ENCODE data around the gene TRIM4.
A peak's percentile ranks its signal among the peaks of the same experiment; 100 is the strongest.
"Not testable (repeated sequence)": the region's sequence is repeated elsewhere in the genome, so short reads cannot be mapped to it uniquely, and the experiment has no call there.

TRIM4 gene

GRCh38 chr7:99897322-99898022 lies 21.9 kb downstream of the TRIM4 start:
- DNase-seq, result no peak
- TF ChIP-seq POLR2A (IDR thresholded peaks at IDR 0.05; ENCODE audit: low read length) (no peak), GATA1 (IDR thresholded peaks at IDR 0.05; ENCODE audit: low read depth, low read length) (no peak)

GRCh38 chr7:99894738-99895137 lies 24.6 kb downstream of the TRIM4 start:
- no peak for TF ChIP-seq POLR2A (IDR thresholded peaks at IDR 0.05; ENCODE audit: low read length)
- no peak for TF ChIP-seq GATA1 (IDR thresholded peaks at IDR 0.05; ENCODE audit: low read depth, low read length)
- DNase-seq, result no peak

- TF ChIP-seq GATA1 (IDR thresholded peaks at IDR 0.05; ENCODE audit: low read depth, low read length), result no peak
- TF ChIP-seq POLR2A (IDR thresholded peaks at IDR 0.05; ENCODE audit: low read length), result no peak
These were observed 26.1 kb downstream of the TRIM4 start for GRCh38 chr7:99893280-99893679.

DNA sequence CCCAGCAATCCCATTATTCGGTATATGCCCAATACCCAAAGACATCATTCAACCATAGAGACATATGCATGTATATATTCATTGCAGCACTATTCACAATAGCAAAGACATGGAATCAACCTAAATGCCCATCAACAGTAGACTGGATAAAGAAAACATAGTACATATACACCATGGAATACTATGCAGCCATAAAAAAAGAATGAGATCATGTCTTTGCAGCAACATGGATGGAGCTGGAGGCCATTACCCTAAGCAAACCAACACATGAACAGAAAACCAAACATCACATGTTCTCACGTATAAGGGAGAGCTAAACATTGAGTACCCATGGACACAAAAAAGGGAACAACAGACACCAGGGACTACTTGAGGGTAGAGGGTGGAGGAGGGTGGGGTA lies 29.0 kb downstream of the TRIM4 start:
- DNase-seq, result not testable (repeated sequence)

More at GRCh38 chr7:99893280-99893679, 26.1 kb downstream of the TRIM4 start:
- DNase-seq, result no peak

DNA sequence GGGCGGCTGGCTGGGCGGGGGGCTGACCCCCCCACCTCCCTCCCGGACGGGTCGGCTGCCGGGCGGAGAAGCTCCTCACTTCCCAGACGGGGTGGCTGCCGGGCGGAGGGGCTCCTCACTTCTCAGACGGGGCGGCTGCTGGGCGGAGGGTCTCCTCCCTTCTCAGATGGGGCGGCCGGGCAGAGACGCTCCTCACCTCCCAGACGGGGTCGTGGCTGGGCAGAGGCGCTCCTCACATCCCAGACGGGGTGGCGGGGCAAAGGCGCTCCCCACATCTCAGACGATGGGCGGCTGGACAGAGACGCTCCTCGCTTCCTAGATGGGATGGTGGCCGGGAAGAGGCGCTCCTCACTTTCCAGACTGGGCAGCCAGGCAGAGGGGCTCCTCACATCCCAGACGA lies 31.0 kb downstream of the TRIM4 start:
- DNase-seq, result not testable (repeated sequence)

- TF ChIP-seq POLR2A (IDR thresholded peaks at IDR 0.05; ENCODE audit: low read length) (no peak), GATA1 (IDR thresholded peaks at IDR 0.05; ENCODE audit: low read depth, low read length) (no peak)
- no peak for DNase-seq
These were observed 38.0 kb downstream of the TRIM4 start for GRCh38 chr7:99881370-99881769.

GRCh38 chr7:99876933-99877332 lies 42.4 kb downstream of the TRIM4 start, which contains the start of gene OR2AE1:
TSS of gene OR2AE1 (minus strand) at chr7:99877033. CDS start at chr7:99877033, 0 bp downstream.
- TF ChIP-seq GATA1 (IDR thresholded peaks at IDR 0.05; ENCODE audit: low read depth, low read length), result no peak
- TF ChIP-seq POLR2A (IDR thresholded peaks at IDR 0.05; ENCODE audit: low read length), result no peak
- no peak for DNase-seq

DNA sequence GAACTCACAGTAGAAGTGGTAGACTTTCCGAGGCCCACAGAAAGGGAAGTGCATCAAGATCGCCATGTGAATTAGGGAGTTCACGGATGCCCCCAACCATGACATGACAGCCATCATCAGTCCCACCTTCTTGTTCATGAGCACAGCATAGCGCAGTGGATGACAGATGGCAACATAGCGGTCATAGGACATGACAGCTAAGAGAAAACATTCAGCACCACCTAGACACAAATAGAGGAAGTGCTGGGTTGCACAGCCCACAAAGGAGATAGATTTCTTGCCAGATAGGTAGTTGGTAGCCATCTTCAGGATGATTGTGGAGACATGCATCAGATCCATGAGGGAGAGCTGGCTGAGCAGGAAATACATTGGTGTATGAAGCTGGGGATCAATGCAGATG lies 42.8 kb downstream of the TRIM4 start:
- TF ChIP-seq GATA1 (IDR thresholded peaks at IDR 0.05; ENCODE audit: low read depth, low read length), result no peak
- no peak for TF ChIP-seq POLR2A (IDR thresholded peaks at IDR 0.05; ENCODE audit: low read length)

GRCh38 chr7:99868246-99868645 lies 51.1 kb downstream of the TRIM4 start:
- TF ChIP-seq POLR2A (IDR thresholded peaks at IDR 0.05; ENCODE audit: low read length) (no peak), GATA1 (IDR thresholded peaks at IDR 0.05; ENCODE audit: low read depth, low read length) (no peak)
- no peak for DNase-seq

More for the DNA sequence above, 42.8 kb downstream of the TRIM4 start:
- peak; percentile 6 to 12 for DNase-seq

- not testable (repeated sequence) for DNase-seq
These were observed 51.9 kb downstream of the TRIM4 start for GRCh38 chr7:99867477-99867876.

DNA sequence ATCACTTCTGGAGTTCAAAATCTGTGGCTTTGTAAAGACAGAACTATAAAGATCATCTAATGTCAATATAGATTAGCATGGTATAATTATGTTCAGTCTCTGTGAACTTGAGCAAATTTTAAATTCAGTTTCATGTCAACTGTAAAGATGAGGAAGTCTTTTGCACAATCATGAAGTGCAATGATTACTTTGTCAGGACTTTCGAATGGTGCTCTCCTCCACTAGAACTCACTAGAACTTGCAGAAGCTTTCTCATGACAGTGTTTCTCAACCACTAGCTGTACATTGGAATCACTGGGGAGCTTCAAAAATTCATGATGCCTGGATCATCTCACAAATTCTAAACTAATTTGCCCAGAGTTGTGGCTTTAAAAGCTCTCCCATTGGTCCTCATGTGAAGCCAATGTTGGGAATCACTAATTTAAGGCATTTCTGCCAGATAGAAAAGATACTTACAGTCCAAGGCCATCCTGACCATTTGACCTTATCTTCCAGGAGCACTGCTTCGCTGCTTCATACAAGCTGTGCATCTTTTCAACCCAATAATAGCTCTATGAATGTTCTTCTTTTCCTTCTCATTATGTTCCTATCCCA lies 55.4 kb downstream of the TRIM4 start:
- TF ChIP-seq GATA1 (IDR thresholded peaks at IDR 0.05; ENCODE audit: low read depth, low read length), result no peak
- no peak for TF ChIP-seq POLR2A (IDR thresholded peaks at IDR 0.05; ENCODE audit: low read length)

GRCh38 chr7:99860281-99861127 lies 58.8 kb downstream of the TRIM4 start:
- TF ChIP-seq POLR2A (IDR thresholded peaks at IDR 0.05; ENCODE audit: low read length), result no peak
- no peak for TF ChIP-seq GATA1 (IDR thresholded peaks at IDR 0.05; ENCODE audit: low read depth, low read length)
- no peak for DNase-seq

More for the DNA sequence above, 55.4 kb downstream of the TRIM4 start:
- DNase-seq, result no peak

DNA sequence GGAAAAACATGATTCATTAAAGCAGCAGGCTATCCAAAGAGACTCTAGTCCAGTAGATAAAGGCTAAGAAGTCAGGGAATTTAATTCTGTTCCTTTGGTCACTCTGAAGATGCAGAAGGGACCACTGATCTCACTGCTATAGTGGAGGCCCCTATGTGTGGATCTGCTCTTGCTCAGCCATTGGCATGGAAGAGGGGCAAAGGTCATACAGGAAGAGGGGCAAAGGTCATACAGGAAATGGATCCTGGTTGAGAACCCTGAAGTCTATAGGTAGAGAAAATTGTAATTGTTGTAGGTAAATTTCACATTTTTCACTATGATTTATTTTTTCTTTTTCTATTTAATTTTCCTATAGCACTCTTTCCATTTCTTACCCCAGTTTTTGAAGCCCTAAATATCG lies 64.1 kb downstream of the TRIM4 start:
- no peak for DNase-seq
- TF ChIP-seq GATA1 (IDR thresholded peaks at IDR 0.05; ENCODE audit: low read depth, low read length) (no peak), POLR2A (IDR thresholded peaks at IDR 0.05; ENCODE audit: low read length) (no peak)

DNA sequence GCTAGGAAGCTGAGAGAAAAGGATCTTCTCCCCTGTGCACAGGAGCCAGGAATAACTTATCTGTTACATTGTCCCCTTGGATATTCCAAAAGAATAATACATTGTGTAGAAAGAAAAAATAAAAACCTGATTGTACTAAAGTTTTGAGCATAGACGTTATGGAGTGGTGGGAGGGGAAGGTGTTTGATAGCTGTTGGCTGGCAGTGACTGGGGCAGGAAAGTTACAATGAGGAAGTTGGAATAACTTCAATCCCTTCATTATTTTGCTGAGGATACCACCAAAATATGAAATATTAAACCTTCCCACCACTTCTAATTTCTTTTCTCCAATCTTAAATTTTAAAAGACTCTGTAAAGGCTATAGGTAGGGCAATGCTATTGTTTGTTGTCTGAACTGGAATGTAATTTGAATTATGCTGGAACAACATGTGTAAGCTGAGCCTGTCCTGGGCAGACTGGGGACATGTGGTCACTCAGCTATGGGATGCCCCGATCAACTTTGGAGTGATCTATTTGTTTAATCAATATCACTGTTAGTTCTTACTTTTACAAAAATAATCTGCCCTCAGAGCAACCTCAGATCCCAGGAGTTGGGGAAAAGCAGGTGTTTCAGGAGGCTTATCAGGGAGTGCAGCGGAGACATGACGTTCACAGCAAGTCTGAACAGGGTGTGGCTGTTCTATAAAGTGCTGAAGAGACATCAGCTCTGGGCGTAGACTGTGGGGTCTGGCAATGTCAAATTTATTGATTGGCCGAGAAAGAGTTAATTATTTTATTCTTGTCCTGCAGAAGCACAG lies 70.7 kb downstream of the TRIM4 start:
- TF ChIP-seq POLR2A (IDR thresholded peaks at IDR 0.05; ENCODE audit: low read length), result no peak
- no peak for TF ChIP-seq GATA1 (IDR thresholded peaks at IDR 0.05; ENCODE audit: low read depth, low read length)
- peak; percentile 9 to 20 for DNase-seq

Data from erythroblast (primary cell).